DND-41 (cell line): ENCODE results near the gene SPTBN4.

ENCODE experiments used
- ATAC-seq: fragments of 200-7000 bp; cut with Tn5 transposase; 3 replicates; pipeline ENCODE4 v1.9.1; 2021; ENCODE audit warnings: low read depth; ENCODE audit not compliant: insufficient read depth
- DNase-seq: peaks from one replicate; pipeline ENCODE4 v3.0.0-alpha.2; 2020
- H2AFZ ChIP-seq: 2 replicates; pipeline ENCODE4 v1.6.0; 2012; ENCODE audit warnings: low read depth, low read length
- H3K27ac ChIP-seq: 2 replicates; pipeline ENCODE4 v1.5.1; 2012; ENCODE audit warnings: low read length, inconsistent platforms
- H3K27me3 ChIP-seq: fragments of 200-600 bp; sonication (generic); 2 replicates; pipeline ENCODE4 v1.6.0; 2012; ENCODE audit warnings: low read length, mild to moderate bottlenecking, inconsistent platforms; ENCODE audit not compliant: insufficient read depth, poor library complexity
- H3K36me3 ChIP-seq: 2 replicates; pipeline ENCODE4 v1.5.1; 2012; ENCODE audit warnings: low read length, inconsistent platforms; ENCODE audit not compliant: insufficient read depth
- H3K4me1 ChIP-seq: 2 replicates; pipeline ENCODE4 v1.5.1; 2012; ENCODE audit warnings: mild to moderate bottlenecking, low read length; ENCODE audit not compliant: insufficient read depth
- H3K4me2 ChIP-seq: 2 replicates; pipeline ENCODE4 v1.6.0; 2012; ENCODE audit warnings: mild to moderate bottlenecking, moderate library complexity, low read length, inconsistent platforms; ENCODE audit not compliant: insufficient read depth
- H3K4me3 ChIP-seq, 2 experiments: fragments of 200-600 bp in 1 of 2; shearing (Covaris generic) in 1 of 2; 2 replicates each; pipeline ENCODE4 v1.5.1; 2012 to 2016; ENCODE audit warnings: inconsistent platforms in 2 of 2, low read length in 2 of 2, mild to moderate bottlenecking in 2 of 2, low read depth in 1 of 2, moderate library complexity in 1 of 2
- H3K79me2 ChIP-seq: 2 replicates; pipeline ENCODE4 v1.6.0; 2012; ENCODE audit warnings: low read length, inconsistent platforms; ENCODE audit not compliant: insufficient read depth
- H3K9ac ChIP-seq: 2 replicates; pipeline ENCODE4 v1.6.0; 2012; ENCODE audit warnings: low read depth, mild to moderate bottlenecking, inconsistent platforms, low read length, moderate library complexity
- H3K9me3 ChIP-seq: 2 replicates; pipeline ENCODE4 v1.5.1; 2012; ENCODE audit warnings: low read length, moderate library complexity, mild to moderate bottlenecking, inconsistent platforms; ENCODE audit not compliant: insufficient read depth, severe bottlenecking
- H4K20me1 ChIP-seq: 2 replicates; pipeline ENCODE4 v1.6.0; 2012; ENCODE audit warnings: low read length; ENCODE audit not compliant: insufficient read depth
- EZH2 ChIP-seq: IDR thresholded peaks from 3 replicates; pipeline ENCODE4 v1.6.1; 2012; ENCODE audit warnings: borderline replicate concordance, low read depth, mild to moderate bottlenecking, moderate library complexity, low read length, inconsistent platforms; ENCODE audit not compliant: severe bottlenecking
- TF ChIP-seq, protein P1 (sequence below): IDR thresholded peaks from 2 replicates; pipeline ENCODE4 v1.5.1; 2012; ENCODE audit warnings: borderline replicate concordance, low read length, moderate library complexity, mild to moderate bottlenecking; ENCODE audit not compliant: poor library complexity, severe bottlenecking; ENCODE audit errors: extremely low read depth

The SPTBN4 gene

DNA sequence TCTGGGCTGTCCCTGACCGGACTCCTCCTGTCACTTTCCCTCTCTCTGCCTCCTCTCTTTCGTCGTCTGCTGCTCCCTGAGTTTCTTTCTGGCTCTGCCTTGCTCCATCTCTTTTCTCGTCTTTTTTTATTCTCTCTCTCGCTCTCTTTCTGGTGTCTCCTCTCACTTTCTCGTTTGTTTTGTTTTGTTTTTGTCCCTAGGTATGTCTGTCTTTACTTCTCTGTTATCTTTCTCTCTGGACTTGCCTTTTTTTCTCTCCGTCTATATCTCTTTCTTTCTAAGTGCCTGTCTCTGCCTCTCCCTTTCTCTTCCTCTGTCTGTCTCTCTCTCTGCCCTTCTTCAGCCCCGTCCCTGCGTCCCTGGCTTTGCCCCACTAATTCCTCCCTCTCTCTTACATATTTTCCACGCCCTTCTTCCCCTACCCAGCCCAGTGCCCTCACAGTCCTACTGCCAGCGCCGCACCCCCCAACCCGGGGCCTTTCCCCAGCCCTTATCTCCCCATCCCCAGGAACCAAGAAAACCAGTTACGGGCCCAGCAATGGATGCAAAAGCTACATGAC, 61.8 kb downstream of the SPTBN4 start:
- Histone ChIP-seq H3K4me3 (peak overlapping the region in 1 of 2 experiments; percentile 32; a peak in 2 of 4 replicates), H3K4me2 (peak overlapping the region; percentile 58; the same call in 1 of the 2 replicates)

DNA sequence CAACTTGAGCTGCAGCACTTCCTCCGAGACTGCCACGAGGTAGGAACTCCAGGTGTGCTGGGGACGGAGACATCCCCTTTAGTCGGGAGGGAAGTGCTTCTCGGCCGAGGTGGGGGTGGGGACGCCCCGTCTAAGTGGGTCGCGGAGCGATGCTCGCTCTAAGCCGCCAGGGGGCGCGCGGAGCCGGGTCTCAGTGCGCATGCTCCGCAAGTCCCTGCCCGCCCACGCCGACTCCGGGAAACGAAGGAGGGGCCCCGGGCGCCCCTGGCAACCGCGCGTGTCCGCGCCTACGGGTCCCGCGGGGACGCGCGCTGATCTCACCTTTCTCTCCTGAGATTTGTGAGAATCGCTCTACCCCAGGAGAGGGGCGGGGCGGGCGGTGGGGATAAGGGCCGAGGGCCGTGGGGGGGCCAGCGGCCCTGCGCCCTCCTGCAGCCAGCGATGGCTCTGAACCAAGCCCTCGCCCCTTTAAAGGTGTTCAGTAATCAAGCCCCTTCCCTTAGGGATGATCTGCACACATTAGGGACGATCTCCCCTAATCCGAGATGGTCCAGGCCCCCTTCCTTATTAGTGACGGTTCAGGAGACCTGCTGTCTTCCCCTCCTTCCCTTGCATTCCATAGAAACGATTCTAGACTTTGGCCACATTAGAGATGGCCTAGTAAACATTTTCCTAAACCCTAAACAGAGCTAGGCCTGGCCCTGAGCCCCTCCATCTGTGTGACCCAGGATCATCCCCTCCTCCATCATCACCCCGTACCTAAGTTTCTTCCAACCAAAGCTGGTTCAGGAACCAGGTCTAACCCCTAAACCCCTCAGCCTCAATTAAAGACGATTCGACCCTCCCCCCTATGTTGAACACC, 62.5 kb downstream of the SPTBN4 start:
- peak overlapping the region in 1 of 2 experiments; percentile 43; a peak in 2 of 4 replicates for H3K4me3 ChIP-seq
- no peaks in the 10 kb centered on the region for H3K79me2 ChIP-seq
- no peaks in the 10 kb centered on the region for H4K20me1 ChIP-seq
- peaks cover 10% of the 10 kb centered on the region for H3K4me1 ChIP-seq
- H3K9ac ChIP-seq = peak overlapping the region; percentile 18; the same call in 1 of the 2 replicates
- ATAC-seq = peak; percentile 88
- H3K27ac ChIP-seq = 0 out of 2 replicates have a peak overlapping the region, but pooled peaks have one; percentile 10
- TF ChIP-seq EZH2 = no peak
- TF ChIP-seq, protein P1, sequence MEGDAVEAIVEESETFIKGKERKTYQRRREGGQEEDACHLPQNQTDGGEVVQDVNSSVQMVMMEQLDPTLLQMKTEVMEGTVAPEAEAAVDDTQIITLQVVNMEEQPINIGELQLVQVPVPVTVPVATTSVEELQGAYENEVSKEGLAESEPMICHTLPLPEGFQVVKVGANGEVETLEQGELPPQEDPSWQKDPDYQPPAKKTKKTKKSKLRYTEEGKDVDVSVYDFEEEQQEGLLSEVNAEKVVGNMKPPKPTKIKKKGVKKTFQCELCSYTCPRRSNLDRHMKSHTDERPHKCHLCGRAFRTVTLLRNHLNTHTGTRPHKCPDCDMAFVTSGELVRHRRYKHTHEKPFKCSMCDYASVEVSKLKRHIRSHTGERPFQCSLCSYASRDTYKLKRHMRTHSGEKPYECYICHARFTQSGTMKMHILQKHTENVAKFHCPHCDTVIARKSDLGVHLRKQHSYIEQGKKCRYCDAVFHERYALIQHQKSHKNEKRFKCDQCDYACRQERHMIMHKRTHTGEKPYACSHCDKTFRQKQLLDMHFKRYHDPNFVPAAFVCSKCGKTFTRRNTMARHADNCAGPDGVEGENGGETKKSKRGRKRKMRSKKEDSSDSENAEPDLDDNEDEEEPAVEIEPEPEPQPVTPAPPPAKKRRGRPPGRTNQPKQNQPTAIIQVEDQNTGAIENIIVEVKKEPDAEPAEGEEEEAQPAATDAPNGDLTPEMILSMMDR = peak; percentile 99
- no peaks in the 10 kb centered on the region for H3K36me3 ChIP-seq
- DNase-seq = peak; percentile 88
- H3K27me3 ChIP-seq = no peaks in the 10 kb centered on the region
- H3K9me3 ChIP-seq = no peaks in the 10 kb centered on the region
- peak overlapping the region; percentile 58 for H3K4me2 ChIP-seq
- H2AFZ ChIP-seq = peak overlapping the region; percentile 84

More for the DNA sequence above, 61.8 kb downstream of the SPTBN4 start:
- H2AFZ ChIP-seq = peak overlapping the region; percentile 84
- no peak for DNase-seq
- no peak overlapping the region; the same call in 1 of the 2 replicates for H3K9ac ChIP-seq
- H3K4me1 ChIP-seq = peaks cover 10% of the 10 kb centered on the region
- H4K20me1 ChIP-seq = no peaks in the 10 kb centered on the region
- no peaks in the 10 kb centered on the region for H3K36me3 ChIP-seq
- H3K27me3 ChIP-seq = no peaks in the 10 kb centered on the region
- no peak overlapping the region for H3K27ac ChIP-seq
- ATAC-seq = no peak; the same call in 2 of the 3 replicates
- H3K9me3 ChIP-seq = no peaks in the 10 kb centered on the region
- no peak for TF ChIP-seq EZH2
- TF ChIP-seq, protein P1 = no peak
- H3K79me2 ChIP-seq = no peaks in the 10 kb centered on the region

GRCh38 chr19:40530091-40530901, 63.5 kb downstream of the SPTBN4 start:
- Histone ChIP-seq H3K4me2 (no peak overlapping the region), H3K9me3 (no peaks in the 10 kb centered on the region), H3K4me3 (no peak overlapping the region), H3K9ac (no peak overlapping the region), H3K79me2 (no peaks in the 10 kb centered on the region), H3K27me3 (no peaks in the 10 kb centered on the region), H4K20me1 (no peaks in the 10 kb centered on the region), H3K27ac (no peak overlapping the region), H3K36me3 (no peaks in the 10 kb centered on the region), H3K4me1 (peaks cover 10% of the 10 kb centered on the region), H2AFZ (no peak overlapping the region)
- DNase-seq (no peak), ATAC-seq (no peak)
- TF ChIP-seq, protein P1 = no peak
- no peak for TF ChIP-seq EZH2
